Measurements from ENCODE around the gene TAMM41.
"Not testable (repeated sequence)": the region's sequence is repeated elsewhere in the genome, so short reads cannot be mapped to it uniquely, and the experiment has no call there.

TAMM41 gene, protein sequence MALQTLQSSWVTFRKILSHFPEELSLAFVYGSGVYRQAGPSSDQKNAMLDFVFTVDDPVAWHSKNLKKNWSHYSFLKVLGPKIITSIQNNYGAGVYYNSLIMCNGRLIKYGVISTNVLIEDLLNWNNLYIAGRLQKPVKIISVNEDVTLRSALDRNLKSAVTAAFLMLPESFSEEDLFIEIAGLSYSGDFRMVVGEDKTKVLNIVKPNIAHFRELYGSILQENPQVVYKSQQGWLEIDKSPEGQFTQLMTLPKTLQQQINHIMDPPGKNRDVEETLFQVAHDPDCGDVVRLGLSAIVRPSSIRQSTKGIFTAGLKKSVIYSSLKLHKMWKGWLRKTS

DNA sequence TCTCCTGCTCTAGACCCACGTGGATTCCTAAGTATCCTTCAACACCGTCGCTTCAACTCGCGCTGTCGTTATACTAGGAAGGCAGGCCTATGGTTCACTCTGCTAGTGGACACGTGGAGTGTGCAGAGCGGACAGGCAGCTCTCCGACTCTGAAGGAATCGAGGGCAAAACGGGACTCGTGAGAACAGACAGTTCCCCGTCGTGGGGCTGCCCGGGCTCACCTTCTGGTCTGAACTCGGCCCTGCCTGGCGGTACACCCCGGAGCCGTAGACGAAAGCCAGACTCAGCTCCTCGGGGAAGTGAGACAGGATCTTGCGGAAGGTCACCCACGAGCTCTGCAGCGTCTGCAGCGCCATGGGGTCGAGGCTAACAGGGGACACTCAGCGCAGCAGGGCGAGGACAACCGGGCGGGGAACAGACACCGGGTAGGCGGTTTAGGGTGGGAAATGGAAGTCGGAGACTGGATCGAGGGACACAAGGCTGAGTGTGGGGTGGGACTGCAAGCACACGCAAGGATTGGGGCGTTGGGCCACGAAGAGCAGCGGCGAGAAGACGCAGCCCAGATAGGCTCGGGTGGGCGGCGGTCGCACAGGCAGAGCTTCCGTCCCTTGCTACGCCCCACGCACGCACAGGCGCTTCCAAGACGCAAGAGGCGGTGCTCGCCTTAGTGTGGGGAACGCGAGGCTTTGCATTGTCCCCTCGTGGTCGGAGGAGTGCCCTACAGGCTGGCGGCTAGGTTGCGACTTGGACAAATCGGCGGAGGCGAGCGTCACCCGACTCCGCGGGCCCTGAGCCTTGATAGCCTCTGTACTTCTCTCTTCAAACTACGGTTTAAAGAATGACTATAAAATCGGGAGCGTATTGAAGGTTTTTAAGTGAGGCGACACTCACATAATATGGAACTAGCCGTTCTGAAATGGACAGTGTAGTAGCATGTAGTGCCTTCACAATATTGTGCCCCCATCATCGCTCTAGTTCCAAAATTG lies at the start of gene TAMM41:
Gene TAMM41 (minus strand): TSS at position 605 of the 986 bp plus-strand sequence. CDS start 249 bp downstream, at position 356.
- in situ Hi-C loops (cut with HindIII; ENCODE audit: low sequenced_read_pairs): no loop called here

DNA sequence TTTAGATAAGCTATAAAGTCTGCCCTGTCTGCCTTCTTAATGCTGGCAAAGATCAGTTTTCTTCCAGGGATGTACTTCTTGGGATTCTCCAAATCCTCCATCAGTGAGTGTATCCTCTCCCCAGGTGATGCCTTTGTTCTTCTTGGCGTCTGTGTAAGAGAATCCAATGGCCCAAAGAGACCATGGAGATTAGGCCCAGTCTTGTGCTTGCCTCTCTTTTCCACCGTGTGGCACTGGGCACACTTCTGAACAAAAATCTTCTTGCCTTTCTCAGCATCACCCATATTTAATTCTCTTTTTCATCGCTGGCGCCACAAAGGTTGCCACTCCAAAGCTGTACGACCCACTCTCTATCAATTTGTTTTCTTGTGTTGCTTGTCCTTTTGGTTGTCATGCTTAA lies 32.2 kb upstream of the TAMM41 start:
- in situ Hi-C loops (cut with HindIII; ENCODE audit: low sequenced_read_pairs): no loop called here

DNA sequence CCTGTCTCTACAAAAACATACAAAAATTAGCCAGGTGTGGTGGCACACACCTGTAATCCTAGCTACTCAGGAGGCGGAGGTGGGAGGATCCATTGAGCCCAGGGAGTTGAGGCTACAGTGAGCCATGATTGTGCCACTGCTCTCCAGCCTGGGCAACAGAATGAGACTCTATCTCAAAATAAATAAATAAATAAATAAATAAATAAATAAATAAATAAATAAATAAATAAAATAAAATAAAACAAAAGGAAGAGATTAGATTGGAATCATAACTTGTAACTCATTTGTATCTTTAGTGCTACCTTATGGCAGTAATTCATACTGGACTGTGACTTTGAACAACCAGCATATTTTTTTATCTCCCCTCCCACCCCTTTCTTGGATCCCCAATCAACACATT lies 28.0 kb upstream of the TAMM41 start:
- in situ Hi-C loops (cut with HindIII; ENCODE audit: low sequenced_read_pairs): not testable (repeated sequence)

DNA sequence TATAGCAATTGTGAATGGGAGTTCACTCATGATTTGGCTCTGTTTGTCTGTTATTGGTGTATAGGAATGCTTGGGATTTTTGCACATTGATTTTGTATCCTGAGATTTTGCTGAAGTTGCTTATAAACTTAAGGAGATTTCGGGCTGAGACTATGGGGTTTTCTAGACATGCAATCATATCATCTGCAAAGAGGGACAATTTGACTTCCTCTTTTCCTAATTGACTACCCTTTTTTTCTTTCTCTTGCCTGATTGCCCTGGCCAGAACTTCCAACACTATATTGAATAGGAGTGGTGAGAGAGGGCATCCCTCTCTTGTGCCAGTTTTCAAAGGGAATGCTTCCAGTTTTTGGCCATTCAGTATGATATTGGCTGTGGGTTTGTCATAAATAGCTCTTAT lies 17.1 kb upstream of the TAMM41 start:
- in situ Hi-C loops (cut with HindIII; ENCODE audit: low sequenced_read_pairs): not testable (repeated sequence)

DNA sequence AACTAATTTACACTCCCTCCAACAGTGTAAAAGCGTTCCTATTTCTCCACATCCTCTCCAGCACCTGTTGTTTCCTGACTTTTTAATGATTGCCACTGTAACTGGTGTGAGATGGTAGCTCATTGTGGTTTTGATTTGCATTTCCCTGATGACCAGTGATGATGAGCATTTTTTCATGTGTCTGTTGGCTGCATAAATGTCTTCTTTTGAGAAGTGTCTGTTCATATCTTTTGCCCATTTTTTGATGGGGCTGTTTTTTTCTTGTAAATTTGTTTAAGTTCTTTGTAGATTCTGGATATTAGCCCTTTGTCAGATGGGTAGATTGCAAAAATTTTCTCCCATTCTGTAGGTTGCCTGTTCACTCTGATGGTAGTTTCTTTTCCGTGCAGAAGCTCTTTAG lies 15.9 kb upstream of the TAMM41 start:
- in situ Hi-C loops (cut with HindIII; ENCODE audit: low sequenced_read_pairs): not testable (repeated sequence)

DNA sequence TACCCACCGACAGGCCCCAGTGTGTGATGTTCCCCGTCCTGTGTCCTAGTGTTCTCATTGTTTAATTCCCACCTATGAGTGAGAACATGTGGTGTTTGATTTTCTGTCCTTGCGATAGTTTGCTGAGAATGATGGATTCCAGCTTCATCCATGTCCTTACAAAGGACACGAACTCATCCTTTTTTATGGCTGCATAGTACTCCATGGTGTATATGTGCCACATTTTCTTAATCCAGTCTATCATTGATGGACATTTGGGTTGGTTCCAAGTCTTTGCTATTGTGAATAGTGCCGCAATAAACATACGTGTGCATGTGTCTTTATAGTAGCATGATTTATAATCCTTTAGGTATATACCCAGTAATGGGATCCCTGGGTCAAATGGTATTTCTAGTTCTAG lies 15.5 kb upstream of the TAMM41 start:
- in situ Hi-C loops (cut with HindIII; ENCODE audit: low sequenced_read_pairs): not testable (repeated sequence)

DNA sequence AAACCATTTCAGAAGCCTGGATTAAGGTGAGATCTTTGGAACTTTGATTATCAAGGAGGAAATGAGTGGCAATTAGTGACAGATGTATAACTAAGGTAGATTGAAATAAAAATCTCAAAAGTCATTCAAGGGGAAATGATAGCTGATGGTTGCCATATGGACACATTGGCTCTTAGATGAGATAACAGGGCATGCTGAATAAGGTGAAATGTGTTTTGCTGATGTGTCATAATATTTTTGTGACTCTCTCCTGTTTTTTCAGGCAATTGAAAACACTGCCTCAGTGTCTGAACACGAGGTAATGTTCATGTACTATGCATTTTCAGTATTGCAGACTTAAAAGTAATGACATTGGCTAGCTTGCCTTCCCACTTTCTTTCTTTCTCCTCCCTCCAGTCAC lies 13.5 kb upstream of the TAMM41 start:
- in situ Hi-C loops (cut with HindIII; ENCODE audit: low sequenced_read_pairs): not testable (repeated sequence)

DNA sequence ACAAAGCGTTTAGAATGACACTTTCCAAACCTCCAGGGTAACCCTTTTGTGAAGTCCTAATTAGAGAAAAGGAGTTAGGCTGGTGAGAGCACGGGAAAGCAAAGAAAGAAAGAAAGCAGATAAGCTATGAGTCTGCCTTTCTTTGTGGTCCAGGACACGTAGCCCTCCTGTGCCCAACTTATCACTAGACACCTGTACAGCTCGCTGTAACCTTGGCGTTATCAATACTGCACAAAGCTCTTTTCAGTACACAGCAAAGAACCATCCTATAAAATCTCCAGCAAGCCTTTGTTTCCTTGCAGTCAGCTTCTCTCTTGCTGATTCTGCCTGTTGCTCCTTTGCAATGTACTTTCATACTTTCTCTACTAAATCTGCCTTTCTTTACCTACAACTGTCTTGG lies 6.8 kb upstream of the TAMM41 start:
- in situ Hi-C loops (cut with HindIII; ENCODE audit: low sequenced_read_pairs): no loop called here

DNA sequence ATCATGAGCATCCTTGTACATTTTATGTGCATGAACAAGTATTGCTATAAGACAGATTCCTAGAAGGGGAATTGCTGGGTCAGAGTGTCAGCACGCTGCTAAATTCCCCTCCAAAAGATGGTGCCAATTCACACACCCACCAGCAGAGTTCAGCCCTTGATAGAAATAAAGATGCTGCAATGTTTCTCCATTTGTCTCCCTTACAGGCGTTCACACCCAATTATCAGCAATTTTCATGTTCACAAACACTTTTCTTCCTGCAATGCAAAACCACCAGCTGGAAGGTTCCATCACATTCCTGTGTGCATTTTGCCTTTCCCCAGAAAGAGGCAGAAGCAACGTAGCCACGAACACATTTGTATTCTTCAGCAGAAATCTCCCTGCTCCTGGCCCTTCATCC lies 3.3 kb upstream of the TAMM41 start:
- in situ Hi-C loops (cut with HindIII; ENCODE audit: low sequenced_read_pairs): no loop called here

DNA sequence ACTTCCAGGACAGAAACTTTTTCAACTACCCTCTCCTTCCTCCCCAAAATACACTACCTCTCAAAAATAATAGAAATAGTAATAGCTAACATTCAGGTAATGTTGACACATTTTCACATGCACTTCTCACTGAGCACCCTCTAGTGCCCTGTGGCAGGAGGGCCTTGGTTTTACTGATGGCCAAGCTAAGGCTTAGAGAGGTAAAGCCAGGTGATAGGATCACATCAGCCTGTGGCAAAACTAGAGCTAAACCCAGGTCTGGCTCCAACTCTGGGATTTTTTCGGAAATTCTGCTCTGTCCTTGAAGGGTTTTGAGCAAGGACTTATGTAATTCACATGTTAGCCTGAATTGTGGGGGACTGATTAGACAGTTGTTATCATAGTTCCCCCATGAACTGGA lies 922 bp upstream of the TAMM41 start:
- in situ Hi-C loops (cut with HindIII; ENCODE audit: low sequenced_read_pairs): no loop called here

DNA sequence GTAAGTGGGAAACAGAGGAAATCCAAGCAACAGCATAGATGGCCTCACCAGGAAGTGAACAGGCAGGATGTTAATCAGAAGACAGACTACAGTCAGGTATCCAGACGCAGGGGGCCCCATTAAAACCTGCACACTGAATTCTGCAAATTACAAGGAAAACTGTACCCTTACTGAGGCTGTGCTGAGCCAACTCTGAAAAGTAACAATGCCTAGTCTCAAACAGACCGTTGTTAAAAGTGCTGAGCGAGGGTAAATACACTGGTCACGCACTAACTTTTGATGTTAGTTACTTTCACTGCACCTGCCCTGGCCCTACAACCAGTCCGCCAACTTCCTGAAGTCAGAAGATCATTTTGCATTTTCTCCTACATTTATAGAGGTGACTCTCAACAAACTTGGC lies 1.0 kb downstream of the TAMM41 start:
- in situ Hi-C loops (cut with HindIII; ENCODE audit: low sequenced_read_pairs): no loop called here

DNA sequence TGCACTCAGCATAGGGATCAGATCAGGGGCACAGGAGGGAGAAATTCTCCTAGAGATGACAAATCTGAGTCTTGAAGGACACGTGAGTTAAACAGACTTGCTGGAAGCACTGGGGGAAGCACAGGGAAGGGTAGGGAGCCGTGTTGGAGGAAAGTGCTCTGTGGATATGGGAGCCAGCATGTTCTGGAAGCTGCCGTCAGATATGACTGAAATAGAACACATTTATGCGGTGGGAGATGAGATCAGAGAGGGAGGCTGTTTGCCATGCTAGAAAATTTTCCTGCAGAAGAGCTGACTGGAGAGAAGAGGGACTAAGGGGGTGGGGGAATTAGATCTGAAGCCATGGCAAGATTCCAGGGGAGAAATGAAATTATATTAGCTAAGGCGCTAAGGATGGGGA lies 1.8 kb downstream of the TAMM41 start:
- in situ Hi-C loops (cut with HindIII; ENCODE audit: low sequenced_read_pairs): no loop called here

DNA sequence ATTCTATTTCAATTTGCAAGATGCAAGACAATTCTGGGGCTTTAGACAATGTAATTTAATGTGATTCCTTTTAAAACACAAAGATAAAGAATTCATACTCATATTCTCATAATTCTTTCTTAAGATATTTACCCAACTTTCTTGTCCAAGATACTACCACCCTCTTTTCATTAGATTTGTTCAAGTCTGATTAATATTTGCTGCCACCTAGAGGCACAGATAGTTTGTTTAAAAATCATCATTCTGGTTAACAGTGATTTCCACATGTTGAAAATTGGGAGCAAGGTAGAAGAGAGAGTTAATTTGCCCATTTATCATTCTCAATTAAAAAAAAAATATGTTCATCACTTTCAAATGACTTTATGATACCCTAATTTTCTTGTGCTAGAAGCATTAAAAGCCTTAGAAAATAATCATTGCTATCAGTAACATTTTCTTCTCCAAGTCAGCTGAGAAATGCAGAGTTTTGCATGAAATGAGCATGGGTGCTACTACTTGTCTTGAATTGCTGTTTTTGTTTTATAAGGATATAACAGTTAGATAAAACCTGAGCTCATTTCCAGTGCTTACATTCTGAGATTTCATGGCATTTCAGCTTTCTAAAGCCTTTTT lies 11.6 kb downstream of the TAMM41 start:
- in situ Hi-C loops (cut with HindIII; ENCODE audit: low sequenced_read_pairs): no loop called here

DNA sequence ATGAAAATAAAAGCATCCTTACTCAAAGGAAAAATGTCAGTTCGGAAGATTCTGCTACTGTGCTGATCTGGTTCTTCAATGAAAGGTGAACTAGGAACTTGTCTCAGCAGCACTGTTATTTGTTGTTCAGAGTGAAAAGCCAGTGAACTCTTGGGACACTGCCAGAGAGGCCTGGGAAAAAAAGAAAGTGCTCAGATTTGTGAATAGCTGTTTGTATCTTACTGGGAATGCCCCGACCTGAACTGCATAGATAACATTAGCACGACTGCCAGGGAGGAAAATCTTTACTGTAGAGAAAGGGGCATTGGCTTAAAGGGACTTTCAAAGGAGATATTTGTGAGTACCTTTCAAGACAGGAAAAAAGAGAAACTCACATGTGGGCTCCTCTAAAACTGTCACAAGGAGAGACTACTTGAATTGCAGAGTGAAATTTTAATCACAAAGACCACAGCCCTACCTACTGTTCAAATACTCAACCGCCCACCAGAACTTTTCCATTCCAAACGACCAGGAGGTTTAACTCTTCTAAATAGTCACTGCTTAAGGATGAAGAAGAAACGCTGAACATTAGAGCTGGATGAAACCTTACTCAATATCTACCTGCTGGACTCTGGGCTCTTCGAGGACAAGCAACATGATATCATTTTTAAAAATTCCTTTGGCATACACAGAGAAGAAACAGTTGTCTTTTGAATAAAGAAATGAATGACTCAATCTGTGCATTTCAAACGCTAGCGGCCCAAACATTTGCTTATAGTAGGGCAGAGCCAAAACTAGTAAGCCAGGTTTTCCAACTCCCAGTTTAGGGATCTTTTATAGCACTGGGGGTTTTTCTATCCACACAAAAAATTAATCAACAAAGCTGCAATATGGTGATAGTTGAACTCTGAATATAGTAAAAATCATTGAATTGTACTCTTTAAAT lies 13.4 kb downstream of the TAMM41 start:
- in situ Hi-C loops (cut with HindIII; ENCODE audit: low sequenced_read_pairs): no loop called here

DNA sequence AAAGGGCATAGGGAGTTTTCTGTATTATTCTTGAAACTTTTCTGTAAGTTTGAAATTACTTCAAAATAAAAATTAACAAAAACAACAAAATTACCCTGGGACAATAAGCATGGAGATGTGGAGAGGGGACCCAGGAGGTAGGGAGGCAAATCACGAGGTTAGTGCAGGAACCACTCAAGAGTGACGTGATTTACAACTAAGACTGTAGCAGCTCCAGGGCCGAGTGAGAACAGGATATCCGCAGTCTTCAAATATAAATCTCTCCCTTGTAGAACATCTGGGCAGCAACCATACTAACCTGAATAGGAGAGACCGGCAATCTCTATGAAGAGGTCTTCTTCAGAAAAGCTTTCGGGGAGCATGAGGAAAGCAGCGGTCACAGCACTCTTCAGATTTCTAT lies 17.3 kb downstream of the TAMM41 start:
- in situ Hi-C loops (cut with HindIII; ENCODE audit: low sequenced_read_pairs): no loop called here

DNA sequence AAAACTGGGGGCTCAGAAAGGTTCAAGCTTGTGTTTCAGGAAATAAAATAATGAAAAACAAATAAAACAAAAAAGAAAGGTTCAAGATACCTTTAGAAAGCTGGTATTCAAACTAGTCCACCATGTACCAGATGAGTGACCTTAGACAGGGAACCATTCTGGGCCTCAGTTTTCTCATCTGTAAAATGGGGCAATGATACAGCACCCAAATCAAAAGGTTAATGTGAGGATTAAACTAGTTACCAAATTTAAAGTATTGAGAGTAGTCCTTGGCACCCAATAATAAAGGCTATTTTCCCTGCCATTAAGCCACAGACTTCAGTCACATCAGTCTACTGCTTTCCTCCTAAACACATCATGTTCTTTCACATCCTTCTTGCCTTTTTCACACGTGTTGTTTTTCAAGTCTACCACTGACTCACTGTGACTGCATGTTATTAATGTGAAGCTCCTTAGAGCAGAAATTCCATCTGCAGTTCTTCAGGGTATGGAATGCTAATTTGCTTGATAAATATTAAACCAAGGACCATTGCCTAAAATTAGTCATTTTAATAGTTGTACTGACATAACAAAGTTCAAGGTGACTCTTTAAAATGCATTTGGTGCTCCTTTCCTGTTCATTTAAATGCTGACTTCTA lies 19.9 kb downstream of the TAMM41 start:
- in situ Hi-C loops (cut with HindIII; ENCODE audit: low sequenced_read_pairs): no loop called here

DNA sequence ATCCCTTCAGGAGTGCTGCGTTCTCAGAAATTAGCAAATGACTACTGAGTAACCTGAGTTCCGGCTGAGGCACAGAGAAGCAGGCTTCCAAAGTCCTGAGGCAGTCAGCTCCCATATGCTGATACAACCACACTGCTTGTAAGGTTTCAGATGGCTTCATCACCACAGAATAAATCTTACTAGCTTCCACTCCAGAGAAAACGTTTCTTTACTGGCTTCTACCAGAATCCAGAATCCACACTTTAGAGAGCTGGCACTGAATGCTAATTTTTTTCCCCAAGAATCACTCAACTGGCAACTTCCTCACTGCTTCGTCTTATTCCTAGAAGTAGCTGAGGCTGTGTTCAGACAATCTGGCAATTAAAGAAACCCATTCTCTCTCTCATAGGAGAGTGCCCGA lies 21.4 kb downstream of the TAMM41 start:
- in situ Hi-C loops (cut with HindIII; ENCODE audit: low sequenced_read_pairs): no loop called here

DNA sequence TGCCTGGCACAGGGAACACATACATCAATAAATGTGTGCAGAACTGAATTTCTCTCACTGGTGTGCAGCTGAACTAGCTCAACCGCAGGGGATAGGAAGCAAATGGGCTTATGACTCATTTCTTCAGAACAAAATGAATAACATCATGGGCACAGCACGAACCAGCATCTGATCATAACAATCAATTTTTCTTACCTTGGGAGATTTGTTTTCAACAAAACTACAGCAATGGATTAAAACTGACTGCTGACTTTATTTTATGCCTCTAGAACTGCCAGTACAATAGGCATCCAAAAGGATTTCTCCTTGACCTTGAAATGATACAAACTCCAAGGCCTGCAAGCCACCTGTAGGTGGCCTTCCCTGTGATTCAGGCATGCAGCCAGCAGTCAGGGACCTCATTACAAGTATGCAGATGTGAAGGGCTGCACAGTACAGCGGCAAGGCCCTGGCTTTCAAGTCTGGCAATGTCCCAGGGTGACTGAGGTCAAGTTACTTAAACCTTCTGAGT lies 26.1 kb downstream of the TAMM41 start:
- in situ Hi-C loops (cut with HindIII; ENCODE audit: low sequenced_read_pairs): no loop called here

DNA sequence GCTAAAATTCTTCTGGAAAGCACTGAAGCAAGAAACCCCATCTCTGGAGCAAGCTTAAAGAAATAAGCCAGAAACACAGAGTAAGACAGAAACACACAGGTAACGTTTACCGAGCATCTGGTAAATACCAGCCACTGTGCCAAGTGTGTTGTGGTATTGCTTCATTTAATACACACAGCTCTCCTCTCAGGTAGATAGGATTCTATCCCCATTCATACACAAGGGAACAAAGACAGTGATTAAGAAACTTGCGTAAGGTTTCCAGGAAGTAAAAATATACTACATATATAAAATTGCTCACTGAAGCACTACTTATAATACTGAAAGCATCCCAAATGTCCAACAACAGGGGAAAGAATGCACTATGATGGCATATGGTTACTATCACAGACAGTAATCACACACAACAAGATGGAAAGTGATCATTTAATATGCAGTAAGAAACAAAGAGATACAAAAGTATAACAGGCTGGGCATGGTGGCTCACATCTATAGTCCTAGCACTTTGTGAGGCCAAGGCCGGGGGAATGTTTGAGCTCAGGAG lies 27.5 kb downstream of the TAMM41 start:
- in situ Hi-C loops (cut with HindIII; ENCODE audit: low sequenced_read_pairs): no loop called here

DNA sequence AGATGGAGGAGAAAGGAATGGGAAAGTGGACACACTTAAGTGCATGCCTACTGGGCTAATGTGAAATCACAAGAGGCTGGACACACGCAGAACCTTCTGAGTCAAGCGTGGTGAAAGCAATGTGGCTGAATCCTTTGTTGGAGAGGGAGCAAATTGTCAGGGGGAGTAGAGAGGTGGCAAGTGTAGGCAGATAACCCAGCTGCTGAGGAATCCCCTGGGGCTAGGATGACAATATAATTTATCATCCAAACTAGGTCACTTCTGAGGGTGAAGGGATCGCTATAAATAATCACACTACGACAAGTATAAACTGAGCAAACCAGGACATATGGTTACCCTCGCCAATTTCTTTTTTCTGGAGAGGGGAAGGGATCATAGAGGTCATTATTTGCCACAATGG lies 28.7 kb downstream of the TAMM41 start:
- in situ Hi-C loops (cut with HindIII; ENCODE audit: low sequenced_read_pairs): no loop called here

Measured in endothelial cell of hepatic sinusoid (primary cell).